ENCODE data around the gene MGAT3.

GRCh38 chr22:39480557-39480956, 23.7 kb downstream of the MGAT3 start:
- no peak for TF ChIP-seq CTCF (IDR thresholded peaks at IDR 0.05)
- no peak for TF ChIP-seq POLR2A (IDR thresholded peaks at IDR 0.05)

Data from thyroid gland (tissue), 4 donors.